NCI-H82 treated with DMSO at 0.1 percent for 48 hours (cell line): ENCODE data around the gene PRPF31.

Experiments used
- DNase-seq: peaks from one replicate; lab custom pipeline; 2025; ENCODE audit not compliant: unreplicated experiment; lab: John Stamatoyannopoulos, UW

Gene PRPF31

DNA sequence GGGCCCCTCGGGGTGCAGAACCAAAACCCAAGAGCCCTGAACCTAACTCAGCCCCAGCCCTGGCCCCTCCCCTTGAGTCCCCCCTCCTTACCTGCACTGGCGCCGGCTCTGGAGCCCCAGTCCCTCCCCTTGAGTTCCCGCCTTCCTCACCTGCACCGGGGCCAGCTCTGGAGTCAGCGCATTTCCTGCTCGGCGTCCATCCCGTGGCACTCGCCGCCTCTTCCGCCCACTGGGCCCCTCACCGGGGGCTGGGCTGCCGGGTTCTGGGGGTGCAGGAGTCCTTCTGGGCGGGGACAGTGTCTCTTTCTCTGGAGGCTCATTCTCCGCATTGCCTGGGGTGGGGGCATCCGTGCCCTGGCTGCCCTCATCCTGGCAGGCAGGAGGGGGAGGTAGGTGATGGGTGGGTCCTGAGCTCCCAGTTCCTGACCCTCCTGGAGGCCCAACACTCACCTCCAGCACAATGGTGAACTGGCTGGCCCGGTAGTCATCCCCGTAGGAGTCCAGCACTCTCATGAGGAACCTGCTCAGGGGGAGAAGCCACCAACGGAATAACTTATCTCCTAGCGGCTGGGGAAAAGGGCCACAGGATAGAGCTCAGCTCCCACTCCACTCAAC lies 7.6 kb upstream of the PRPF31 start:
- no peak for DNase-seq

DNA sequence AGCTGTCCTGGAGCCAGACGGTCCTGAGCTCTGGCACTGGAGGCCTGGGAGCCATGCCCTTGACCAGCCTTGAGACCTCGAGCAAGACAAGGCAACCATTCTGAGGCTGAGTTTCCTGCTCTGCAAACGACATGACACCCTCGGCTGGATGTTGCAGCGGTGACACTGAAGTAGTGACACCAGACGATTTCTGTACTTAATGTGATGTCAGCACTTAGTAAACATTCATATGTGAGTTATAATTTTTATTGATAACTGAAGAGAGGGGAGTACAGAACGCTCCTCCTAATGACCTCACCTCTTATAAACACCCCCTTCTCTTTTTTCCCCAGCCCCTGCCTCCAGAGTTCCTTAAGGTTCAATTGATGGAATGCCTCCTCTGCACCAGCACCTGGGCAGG lies 7.1 kb upstream of the PRPF31 start:
- DNase-seq = no peak

DNA sequence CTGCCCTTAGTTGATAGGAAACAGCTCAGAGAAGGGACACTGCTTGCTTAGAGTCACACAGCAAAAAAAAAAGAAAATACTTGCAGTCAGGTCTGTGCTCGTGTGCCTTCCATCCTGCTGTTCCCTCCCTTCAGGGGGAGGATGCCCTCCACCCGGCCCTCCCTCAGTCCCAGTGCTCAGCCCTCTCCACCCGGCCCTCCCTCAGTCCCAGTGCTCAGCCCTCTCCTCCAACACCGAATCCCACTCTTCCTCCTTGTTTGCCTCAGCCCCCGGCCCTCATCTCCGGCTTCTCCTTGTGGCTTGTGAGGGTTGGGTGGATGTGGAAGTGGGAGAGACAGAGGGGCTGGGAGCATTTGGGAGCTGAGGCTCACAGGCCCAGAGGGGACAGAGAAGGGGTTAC lies 5.9 kb upstream of the PRPF31 start:
- no peak for DNase-seq

- DNase-seq = no peak
Observed at GRCh38 chr19:54114340-54115108, 1.0 kb upstream of the PRPF31 start.

DNA sequence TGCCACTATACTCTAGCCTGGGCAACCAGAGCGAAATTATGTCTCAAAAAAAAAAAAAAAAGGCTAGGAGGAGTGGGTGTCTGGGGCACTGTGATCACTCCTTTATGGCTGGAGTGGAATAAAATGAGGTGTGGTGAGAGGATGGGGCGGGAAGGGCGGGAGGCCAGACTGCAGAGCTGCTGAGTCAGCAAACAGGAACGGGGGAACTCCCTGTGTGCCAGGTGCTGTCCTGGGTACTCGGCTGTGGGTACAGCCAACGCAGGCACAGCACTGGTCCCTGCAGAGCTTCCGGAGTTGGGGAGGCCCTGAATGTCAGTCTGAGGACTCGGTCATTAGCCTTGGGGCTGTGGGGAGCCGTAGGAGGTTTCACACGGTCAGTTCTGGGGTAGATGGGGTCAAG lies 5.7 kb downstream of the PRPF31 start:
- DNase-seq = no peak

- DNase-seq = no peak
Observed at GRCh38 chr19:54123682-54124081, 8.1 kb downstream of the PRPF31 start.

DNA sequence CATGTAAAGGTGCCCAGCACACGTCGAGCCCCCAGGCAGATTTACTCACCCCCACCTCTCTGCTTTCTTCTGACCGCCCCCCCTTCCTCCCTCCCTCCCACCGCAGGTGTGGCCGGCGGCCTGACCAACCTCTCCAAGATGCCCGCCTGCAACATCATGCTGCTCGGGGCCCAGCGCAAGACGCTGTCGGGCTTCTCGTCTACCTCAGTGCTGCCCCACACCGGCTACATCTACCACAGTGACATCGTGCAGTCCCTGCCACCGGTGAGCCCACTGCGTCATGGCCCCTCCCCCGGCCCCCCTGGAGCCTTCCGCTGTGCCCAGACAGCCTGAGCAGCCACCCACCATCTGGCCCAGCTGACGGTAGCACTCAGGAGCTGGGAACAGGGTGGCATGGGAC lies 8.8 kb downstream of the PRPF31 start:
- DNase-seq = no peak

DNA sequence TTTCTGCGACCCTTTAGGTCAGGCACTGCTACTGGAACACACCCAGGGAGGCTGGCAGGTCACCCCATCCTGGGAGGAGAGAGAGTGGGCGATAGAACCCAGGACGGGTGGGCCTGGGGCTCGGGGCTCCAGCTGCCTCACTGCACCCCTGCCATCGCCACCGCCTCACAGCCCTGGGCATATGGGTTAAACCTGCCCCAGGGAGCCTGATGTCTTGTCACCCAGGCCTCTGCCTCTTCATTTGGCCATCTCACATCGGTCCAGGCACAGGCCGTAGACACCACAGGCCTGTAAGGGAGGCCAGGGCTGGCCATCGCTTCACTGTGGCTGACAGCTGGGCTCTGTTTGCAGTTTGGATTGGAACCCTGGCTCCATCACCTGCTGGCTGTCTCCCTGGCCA lies 10.2 kb downstream of the PRPF31 start:
- no peak for DNase-seq

- no peak for DNase-seq
Observed at GRCh38 chr19:54127688-54128440, 12.3 kb downstream of the PRPF31 start.

DNA sequence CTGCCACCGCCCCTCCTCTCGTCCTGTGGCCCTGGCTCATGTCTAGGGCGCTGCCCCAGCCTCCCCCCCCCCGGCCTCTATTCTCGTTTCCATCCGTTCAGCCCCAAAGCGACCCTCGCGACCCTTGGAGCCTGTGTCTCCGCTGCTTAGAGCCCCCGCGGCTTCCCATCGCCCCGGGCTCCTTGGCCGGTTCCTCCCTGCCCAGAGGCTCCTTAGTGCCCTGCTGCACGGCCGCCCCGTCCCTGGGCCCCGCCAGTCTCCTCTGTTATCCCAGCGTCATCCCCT lies 12.8 kb downstream of the PRPF31 start:
- DNase-seq = no peak

- no peak for DNase-seq
Observed at GRCh38 chr19:54128796-54129616, 13.5 kb downstream of the PRPF31 start.

- no peak for DNase-seq
Observed at GRCh38 chr19:54129617-54129996, 14.1 kb downstream of the PRPF31 start.

GRCh38 chr19:54133312-54133956 lies 17.9 kb downstream of the PRPF31 start:
- peak; percentile 27 for DNase-seq

DNA sequence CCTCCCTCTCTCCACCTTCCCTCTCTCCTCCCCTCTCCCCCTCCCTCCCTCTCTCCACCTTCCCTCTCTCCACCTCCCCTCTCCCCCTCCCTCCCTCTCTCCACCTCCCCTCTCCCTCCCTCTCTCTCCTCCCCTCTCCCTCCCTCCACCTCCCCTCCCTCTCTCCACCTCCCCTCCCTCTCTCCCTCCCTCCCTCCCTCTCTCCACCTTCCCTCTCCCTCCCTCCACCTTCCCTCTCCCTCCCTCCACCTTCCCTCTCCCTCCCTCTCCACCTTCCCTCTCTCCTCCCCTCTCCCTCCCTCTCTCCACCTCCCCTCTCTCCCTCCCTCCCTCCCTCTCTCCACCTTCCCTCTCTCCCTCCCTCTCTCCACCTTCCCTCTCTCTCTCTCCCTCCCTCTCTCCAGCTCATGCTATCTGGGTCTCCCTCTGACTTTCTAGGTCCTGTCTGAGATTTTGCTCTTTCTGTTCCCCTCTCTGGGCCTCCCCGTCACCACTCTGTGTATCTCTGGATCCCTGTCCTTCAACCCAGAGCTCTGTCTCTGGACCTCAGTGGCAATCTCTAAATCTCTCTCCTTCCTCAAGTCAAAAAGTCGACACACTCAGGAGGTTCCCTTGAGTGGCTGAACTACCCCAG lies 18.5 kb downstream of the PRPF31 start:
- no peak for DNase-seq

DNA sequence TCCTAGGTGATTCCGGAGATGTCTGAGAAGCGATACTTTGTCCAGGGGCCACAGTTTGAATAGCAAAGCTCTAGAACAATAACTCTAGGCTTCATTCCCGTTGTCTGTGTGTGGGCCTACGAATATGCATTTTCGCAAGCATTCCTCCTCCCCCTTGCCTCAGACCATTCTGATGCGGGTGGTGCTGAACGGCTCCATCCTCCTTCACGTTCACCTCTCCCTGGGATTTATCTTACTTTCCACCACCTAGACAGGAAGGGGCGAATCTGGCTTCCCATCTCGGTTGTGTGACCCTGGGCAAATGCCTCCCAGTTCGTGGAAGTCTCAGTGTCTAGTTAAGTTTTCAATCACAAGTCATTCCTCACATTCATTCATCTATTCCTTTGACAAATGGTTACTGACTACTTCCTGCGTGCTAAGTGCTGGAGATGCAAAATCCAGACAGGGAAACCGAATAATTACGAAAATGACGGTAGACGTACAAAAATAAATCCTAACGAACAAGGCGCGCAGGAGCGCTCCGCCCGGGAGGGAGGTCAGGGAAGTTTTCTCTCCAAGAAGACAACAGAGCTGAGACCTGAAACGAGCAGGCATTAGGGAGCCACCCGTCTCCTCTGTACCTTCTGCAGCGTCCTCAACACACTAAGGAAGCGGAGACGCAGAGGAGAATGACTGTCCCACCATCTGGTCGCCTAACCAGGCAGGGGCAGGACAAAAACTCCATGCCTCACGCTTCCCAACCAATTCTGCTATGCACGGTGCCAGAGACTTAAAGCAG lies 20.7 kb downstream of the PRPF31 start:
- DNase-seq = no peak

DNA sequence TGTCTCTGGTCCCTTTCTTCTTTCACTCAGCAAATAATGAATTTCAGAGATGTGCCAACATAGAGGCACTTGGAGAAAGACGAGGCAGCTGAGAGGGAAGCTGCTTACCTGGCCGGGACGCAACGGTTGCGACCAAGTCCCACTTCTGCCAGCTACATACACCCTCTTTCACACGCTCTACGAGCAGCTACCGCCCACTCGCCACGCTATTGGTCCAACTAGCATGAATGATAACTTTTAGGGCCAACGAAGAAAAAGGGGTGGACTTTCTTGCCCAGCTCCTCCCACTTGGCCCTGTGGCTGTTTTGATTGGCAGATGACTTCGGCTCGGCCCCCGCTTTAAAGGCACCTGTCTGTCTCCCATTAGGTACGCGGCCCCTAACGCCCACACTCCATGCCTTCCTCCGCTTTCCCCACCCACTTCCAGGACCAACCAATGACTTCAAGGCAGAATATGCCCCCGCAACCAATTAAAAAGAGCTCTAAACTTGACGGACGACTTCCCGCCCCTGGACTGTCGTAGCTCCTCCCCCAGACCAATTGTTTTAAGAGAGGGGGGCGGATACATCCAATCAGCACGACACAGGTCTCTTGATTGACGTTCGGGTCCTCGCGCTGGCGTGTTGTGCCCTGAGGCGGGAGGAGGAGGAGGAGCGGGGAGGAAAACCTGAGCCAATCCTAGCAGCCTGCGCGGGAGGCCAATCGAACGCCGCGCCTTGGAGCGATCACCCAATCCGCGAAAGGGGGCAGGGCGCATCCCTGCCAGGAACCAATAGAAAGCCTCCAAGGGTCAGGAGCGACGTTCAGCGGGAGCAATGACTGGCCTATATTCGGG lies 21.5 kb downstream of the PRPF31 start:
- peak; percentile 100 for DNase-seq

GRCh38 chr19:54137699-54138488 lies 22.3 kb downstream of the PRPF31 start, which contains the start of gene CNOT3:
Gene CNOT3, plus strand, starts transcription at chr19:54137762. Its CDS starts 5,217 bp downstream, at chr19:54142979.
- DNase-seq = no peak
